ENCODE results near the gene BIRC7. TPM values are rescaled to one million over a fixed set of nuclear protein-coding genes. Genes with fewer than 3 reads are reported as not detected.

The BIRC7 gene
- polyA plus RNA-seq, 3 donors, result 0.21 TPM; not detected in 2

- Mint-ChIP-seq H3K27ac (no peak overlapping the region), H3K9me3 (peaks cover 0 to 2% (median 0%) of the 10 kb centered on the region in 7 donors), H3K27me3 (ENCODE audit: low read depth in 3 of 3) (peaks cover 0 to 2% (median 2%) of the 10 kb centered on the region in 3 donors), H3K4me1 (no peaks in the 10 kb centered on the region), H3K4me3 (no peak overlapping the region), H3K36me3 (peaks cover 44 to 55% of the 10 kb centered on the region in 2 donors)
- 100% methylated on average over 1 of the region's 4 CpGs for WGBS (ENCODE audit: insufficient coverage)
- H3K27me3 ChIP-seq (ENCODE audit: control insufficient read depth in 2 of 2, insufficient read depth in 2 of 2, low read length in 2 of 2), result no peaks in the 10 kb centered on the region
- intact Hi-C loops (cut with micrococcal nuclease), result no loop called here
- no peak overlapping the region for H3K27ac ChIP-seq (ENCODE audit: low read depth in 1 of 2, low read length in 2 of 2)
- no peak for TF ChIP-seq CTCF (IDR thresholded peaks at IDR 0.05)
- H2AFZ ChIP-seq (ENCODE audit: insufficient read depth, low read depth, low read length, poor library complexity, severe bottlenecking), result no peak overlapping the region
- H3K4me2 ChIP-seq (replicated peaks; ENCODE audit: extremely low read depth, low read length, poor library complexity, severe bottlenecking), result no peak overlapping the region
- no peak for DNase-seq
- H3K9me3 ChIP-seq (replicated peaks in 1 of 2; ENCODE audit: control insufficient read depth in 1 of 2, insufficient read depth in 1 of 2, low read length in 2 of 2), result no peaks in the 10 kb centered on the region
- H3K79me2 ChIP-seq (ENCODE audit: insufficient read depth, low read length), result peaks cover 32% of the 10 kb centered on the region
- no peaks in the 10 kb centered on the region for H3K4me1 ChIP-seq (ENCODE audit: control insufficient read depth in 1 of 2, insufficient read depth in 2 of 2, low read length in 2 of 2)
- H4K20me1 ChIP-seq (ENCODE audit: insufficient read depth, low read length), result peaks cover 59% of the 10 kb centered on the region
- H3K4me3 ChIP-seq (replicated peaks in 1 of 3; ENCODE audit: low read depth in 2 of 3, low read length in 3 of 3), result no peak overlapping the region
- no peak overlapping the region for H3K9ac ChIP-seq (ENCODE audit: insufficient read depth, low read length, poor library complexity, severe bottlenecking)
- H3K36me3 ChIP-seq (replicated peaks in 1 of 2; ENCODE audit: control insufficient read depth in 1 of 2, insufficient read depth in 2 of 2, low read length in 2 of 2), result peaks cover 39 to 57% of the 10 kb centered on the region in 2 donors
Observed at GRCh38 chr20:63194797-63195173, 40.9 kb upstream of the BIRC7 start.

- peaks cover 80% of the 10 kb centered on the region for H4K20me1 ChIP-seq (ENCODE audit: insufficient read depth, low read length)
- no peak for DNase-seq
- no peaks in the 10 kb centered on the region for H3K9me3 ChIP-seq (replicated peaks in 1 of 2; ENCODE audit: control insufficient read depth in 1 of 2, insufficient read depth in 1 of 2, low read length in 2 of 2)
- peaks cover 52% of the 10 kb centered on the region for H3K79me2 ChIP-seq (ENCODE audit: insufficient read depth, low read length)
- H3K4me3 ChIP-seq (replicated peaks in 1 of 3; ENCODE audit: low read depth in 2 of 3, low read length in 3 of 3), result no peak overlapping the region
- H3K27me3 ChIP-seq (ENCODE audit: control insufficient read depth in 2 of 2, insufficient read depth in 2 of 2, low read length in 2 of 2), result no peaks in the 10 kb centered on the region
- no peak overlapping the region for H3K27ac Mint-ChIP-seq
- H3K4me1 Mint-ChIP-seq, result no peaks in the 10 kb centered on the region
- H3K27me3 Mint-ChIP-seq (ENCODE audit: low read depth in 3 of 3), result peaks cover 0 to 2% (median 0%) of the 10 kb centered on the region in 3 donors
- H3K4me3 Mint-ChIP-seq, result no peak overlapping the region
- H3K9ac ChIP-seq (ENCODE audit: insufficient read depth, low read length, poor library complexity, severe bottlenecking), result no peak overlapping the region
- 92% methylated on average over 8 of the region's 9 CpGs for WGBS (ENCODE audit: insufficient coverage)
- intact Hi-C loops (cut with micrococcal nuclease), result no loop called here
- H2AFZ ChIP-seq (ENCODE audit: insufficient read depth, low read depth, low read length, poor library complexity, severe bottlenecking), result no peak overlapping the region
- no peaks in the 10 kb centered on the region for H3K4me1 ChIP-seq (ENCODE audit: control insufficient read depth in 1 of 2, insufficient read depth in 2 of 2, low read length in 2 of 2)
- TF ChIP-seq CTCF (IDR thresholded peaks at IDR 0.05), result no peak
- H3K36me3 ChIP-seq (replicated peaks in 1 of 2; ENCODE audit: control insufficient read depth in 1 of 2, insufficient read depth in 2 of 2, low read length in 2 of 2), result peaks cover 47 to 79% of the 10 kb centered on the region in 2 donors
- H3K9me3 Mint-ChIP-seq, result peaks cover 0 to 2% (median 0%) of the 10 kb centered on the region in 7 donors
- no peak overlapping the region for H3K4me2 ChIP-seq (replicated peaks; ENCODE audit: extremely low read depth, low read length, poor library complexity, severe bottlenecking)
- H3K27ac ChIP-seq (ENCODE audit: low read depth in 1 of 2, low read length in 2 of 2), result no peak overlapping the region
- peaks cover 53 to 74% of the 10 kb centered on the region in 2 donors for H3K36me3 Mint-ChIP-seq
Observed at GRCh38 chr20:63196768-63197470, 38.8 kb upstream of the BIRC7 start.

Data from CD14-positive monocyte (primary cell).